Myocyte (in vitro differentiated cells): ENCODE results near the gene WWOX. TPM values are rescaled to one million over a fixed set of nuclear protein-coding genes. Genes with fewer than 3 reads are reported as not detected.

Experiments used
- DNase-seq: peaks from one replicate; pipeline ENCODE4 v3.0.0-alpha.2; 2012; ENCODE audit warnings: low read depth
- total RNA-seq: library from RNA; depleted of rRNA; stranded (reverse); fragments of >200 nt; gene quantifications from 2 replicates; pipeline ENCODE4 v1.2.3, GENCODE V29; 2014

WWOX gene
- total RNA-seq, 1 donor from 2014 or later, result 12.5 TPM

DNA sequence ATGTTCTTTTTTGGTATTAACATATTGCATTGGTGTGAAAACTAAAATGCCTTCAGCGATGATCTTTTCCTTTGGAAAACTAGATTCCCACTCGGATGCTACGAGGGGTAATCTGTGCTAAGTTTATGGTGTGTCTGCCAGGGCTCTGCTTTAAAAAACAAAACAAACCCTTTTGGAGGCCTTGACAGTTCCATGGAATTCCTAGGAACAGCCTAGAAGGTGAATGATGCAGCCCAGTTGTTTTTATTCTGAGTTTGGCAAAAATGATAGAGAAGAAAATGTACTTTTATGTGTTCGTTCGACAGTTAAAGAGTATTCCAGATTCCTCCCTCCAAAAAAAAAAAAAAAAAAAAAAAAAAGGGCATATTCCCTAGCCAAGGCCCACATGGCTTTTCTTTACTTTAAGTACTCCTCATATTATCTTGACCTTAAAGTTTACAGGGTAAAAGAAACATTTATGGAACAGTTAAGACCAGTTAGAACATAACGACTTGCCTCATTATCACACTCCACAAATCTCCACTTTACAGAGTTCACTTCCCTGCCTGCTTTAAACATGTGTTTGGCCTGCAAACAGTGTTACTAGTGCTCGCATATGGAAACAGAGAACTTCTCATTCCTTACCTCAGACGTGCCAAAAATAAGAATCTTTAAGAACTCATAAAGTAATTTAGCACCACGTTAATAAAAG lies 159.1 kb downstream of the WWOX start:
- DNase-seq, result no peak

DNA sequence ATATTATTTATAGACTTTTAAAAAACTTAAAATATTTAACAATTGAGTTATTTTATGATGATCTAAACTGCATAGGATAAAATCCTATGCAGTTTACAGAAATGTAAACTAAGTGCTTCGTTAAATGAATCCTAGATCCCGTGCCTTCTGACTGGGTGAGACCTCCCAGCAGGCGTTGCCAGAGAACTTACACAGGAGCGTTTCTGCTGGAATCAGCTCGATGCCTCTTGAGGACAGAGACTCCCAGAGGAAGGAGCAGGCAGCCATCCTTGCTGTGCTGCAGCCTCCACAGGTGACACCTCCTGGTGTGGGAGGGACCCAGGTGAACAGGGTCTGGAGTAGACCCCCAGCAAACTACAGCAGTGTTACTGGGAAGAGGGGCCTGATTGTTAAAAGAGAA lies 160.4 kb downstream of the WWOX start:
- no peak for DNase-seq

DNA sequence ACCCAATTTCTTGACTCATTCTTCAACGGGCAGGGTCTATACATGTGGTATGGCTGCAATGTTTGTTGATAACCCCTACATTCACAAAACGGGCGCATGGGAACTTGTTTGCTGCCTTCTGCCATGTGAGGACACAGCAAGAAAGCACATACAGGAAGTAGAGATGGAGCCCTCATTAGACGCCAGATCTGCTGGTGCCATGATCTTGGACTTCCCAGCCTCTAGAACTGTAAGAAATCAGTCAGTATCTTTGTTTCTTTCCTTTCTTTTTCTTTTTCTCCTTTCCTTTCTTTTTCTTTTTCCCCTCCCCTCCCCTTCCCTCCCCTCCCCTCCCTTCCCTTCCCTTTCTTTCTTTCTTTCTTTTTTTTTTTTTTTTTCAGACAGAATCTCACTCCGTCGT lies 165.2 kb downstream of the WWOX start:
- DNase-seq, result no peak

DNA sequence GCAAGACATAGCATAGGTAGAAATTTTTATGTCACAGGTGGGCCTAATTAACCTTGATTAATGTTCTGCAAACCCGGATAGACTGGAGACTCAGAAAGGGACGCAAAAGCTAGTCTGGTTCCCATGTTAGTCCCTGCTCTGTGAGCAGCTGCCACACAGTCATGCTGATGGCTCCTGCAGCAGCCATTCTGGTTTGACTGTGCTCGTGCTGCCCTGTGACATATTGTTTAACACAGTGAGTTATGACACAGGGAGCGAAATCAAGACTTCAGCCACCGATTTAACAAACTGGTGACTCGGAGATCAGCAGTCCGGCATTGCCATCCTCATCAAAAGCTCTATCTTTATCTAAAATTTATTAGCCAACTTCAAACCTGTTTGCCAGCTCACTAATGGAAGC lies 169.8 kb downstream of the WWOX start:
- no peak for DNase-seq

DNA sequence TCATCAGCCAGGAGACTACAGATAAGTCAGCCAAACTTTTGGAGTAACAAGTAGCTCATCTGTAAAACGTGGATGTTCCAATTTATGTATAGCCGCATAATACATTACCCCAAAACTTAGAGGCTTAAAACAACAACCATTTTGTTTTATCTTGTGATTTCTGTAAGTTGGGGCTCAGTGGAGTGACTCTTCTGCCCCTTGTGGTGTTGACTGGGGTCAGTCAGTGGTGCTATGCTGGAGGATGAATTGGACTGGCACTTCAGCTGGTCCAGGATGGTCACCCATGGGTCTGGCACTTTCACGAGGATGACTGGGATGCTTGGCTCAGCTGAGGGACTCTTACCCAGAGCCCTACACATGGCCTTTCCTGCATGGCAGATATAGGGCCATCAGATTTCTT lies 172.5 kb downstream of the WWOX start:
- DNase-seq, result no peak

DNA sequence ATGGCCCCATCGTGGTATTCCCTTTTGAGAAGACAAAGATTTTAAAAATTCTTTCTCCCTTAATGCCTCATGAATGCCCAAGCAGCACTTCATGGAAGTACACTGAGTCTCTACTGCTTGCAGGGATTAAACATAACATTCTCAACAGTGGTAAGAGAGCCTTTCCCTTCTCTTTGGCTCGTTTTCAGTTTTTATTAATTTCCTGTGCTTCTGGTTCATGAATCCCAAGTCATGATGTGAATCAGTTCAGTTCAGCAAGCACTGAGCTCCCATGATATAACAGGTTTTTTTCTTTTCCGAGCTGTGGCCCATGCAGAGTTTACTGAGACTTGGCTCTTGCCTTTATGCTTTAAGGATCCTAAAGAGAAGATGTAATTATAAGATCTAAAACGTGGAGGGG lies 175.3 kb downstream of the WWOX start:
- DNase-seq, result no peak

DNA sequence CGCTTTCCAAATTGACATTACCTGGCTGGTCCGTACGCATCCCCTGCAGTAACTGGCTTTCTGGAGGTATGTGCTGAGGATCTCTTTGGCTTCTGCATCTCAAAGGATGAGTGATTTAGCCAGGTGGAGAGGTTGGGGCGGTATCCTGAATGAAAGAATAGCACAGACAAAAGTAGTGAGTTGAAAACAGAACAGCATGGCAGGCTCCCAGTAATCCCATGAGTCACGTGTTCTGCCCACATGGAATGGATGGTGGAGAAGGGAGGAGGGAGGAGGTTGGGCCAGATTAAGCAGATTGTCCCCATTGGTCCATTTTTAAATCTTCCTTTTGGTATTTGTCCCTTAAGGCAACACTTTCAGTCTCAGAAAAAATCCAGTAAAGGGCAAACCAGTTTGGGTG lies 176.0 kb downstream of the WWOX start:
- DNase-seq, result no peak

DNA sequence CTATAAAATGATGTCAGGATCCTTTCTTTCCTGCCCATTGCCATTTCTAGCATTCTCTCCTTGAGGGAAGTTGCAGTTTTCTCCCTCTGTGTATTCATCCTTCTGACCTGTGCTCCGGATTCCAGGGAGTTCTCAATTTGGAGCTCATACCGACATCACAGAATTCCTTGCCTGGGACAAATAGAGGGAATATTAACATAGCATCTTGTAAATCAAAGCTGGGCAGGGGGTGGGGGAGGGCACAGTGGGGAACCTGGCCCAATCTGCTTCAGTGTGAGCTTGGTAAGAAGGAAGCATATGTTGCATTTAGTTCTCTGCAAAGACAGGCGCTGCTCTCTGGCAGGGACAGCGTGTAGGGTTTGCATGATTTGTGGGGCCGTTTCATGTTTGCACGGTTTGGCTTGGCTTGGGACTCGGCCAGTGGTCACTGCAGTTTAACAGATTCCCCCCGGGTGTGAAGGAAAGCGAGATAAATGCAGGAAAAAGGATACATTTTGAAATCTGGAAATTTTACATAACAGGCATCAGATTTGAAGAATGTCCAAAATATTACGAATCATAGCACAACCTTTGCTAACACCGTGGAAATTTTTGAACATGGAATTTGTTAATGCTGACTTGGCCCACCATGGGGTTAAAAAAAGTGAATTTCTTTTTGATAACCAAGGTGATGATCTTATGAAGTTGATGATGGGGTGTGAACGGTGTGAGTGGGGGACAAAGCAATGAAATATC lies 178.0 kb downstream of the WWOX start:
- DNase-seq, result no peak

DNA sequence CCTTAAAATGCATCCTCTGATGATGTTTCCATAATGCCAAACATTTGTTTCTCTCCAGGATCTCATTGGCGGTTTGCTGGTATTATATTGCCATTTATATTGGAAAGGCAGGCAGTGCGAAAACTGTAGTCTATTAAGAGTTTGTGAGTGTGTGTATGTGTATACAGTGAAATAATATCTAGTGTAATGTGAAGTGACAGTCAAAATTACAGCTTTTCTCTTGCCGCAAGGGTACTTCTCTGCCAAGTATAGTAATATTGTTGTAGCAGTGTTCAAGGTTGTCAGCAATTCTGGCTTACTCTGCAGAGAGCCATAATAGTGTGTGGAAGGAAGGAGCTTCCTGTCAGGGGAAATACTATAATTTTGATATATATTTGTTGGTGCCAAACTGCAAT lies 178.6 kb downstream of the WWOX start:
- no peak for DNase-seq

DNA sequence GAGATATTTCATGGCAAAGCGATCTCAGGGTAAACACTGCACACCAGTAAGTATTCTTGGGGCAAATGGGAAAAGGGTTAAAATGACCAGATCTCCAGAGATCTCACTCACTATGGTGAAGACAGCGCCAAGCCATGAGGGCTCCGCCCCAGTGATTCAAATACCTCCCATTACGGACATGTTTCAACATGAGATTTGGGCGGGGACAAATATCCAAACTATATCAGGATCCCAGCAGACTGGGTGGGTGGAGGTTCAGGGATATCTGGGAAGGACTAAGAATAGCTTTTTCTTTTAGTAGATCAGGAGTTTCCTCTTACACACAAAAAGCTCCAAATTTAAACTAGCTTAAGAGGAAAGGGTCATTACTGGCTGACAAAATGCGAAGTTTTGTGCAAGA lies 181.7 kb downstream of the WWOX start:
- DNase-seq, result no peak

DNA sequence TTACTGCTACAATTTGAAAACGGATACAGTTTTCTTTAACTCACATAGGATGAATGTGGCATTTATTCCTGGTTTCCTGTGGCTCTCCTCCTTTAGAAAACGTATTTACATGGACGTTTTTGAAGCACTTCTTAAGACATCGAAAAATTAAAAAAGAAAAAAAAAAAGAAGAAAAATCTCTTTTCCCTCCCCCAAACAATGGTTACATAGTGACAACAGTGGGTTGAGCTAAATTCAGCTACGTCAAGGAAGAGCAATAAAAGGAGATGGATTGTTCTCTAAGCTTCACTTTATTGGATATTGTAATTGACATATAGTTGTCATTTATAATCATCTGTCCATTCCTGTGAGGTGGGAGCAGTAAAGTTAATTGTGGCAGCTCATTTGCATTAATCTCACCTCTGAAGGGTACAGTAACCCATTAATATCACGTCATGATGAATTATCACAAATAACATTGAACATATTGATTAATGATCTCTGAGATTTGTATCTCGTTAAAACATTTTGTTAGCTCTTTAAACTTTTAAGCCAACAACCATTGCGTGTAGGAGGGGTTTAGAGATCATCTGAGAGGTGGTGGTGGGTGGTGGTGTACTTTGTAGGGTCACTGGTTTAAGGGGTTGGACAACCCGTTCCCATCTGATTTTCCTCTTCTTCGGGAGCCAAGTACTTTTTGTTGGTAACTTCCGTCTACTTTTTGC lies 184.2 kb downstream of the WWOX start:
- DNase-seq, result no peak

DNA sequence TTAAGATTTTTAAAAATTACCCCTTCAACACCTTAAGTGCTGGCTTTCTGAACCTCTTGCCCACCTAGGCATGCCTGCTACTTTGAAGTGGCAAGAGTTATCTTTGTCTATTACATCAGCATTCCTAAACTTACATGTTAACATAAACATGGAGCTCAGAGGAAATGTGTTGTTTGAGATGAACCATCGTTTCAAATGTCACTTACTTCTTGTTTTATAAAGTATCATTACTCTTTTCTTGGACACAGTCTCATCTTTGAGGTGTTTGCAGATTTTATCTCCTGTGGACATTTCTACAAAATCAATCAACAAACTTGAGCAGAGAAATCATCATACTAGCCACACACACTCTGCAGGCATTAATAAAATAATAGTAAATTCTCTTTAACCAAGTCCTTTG lies 184.9 kb downstream of the WWOX start:
- no peak for DNase-seq

DNA sequence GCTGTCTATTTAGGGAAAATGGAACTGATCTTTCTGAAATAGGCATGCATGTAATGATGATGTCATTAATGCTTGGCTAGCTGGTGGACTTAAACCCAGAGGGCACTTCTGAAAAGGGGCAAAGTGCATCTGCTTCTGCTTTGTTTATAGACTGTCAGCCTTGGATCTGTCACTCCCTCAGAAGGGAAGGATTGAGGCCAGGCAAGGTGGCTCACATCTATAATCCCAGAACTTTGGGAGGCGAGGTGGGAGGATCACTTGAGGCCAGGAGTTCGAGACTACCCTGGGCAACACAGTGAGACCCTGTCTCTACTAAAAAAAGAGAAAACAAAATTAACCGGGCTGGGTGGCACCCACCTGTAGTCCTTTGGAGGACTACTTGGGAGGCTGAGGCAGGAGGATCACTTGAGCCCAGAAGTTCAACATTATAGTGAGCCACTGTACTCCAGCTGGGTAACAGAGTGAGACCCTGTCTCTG lies 185.5 kb downstream of the WWOX start:
- DNase-seq, result no peak

DNA sequence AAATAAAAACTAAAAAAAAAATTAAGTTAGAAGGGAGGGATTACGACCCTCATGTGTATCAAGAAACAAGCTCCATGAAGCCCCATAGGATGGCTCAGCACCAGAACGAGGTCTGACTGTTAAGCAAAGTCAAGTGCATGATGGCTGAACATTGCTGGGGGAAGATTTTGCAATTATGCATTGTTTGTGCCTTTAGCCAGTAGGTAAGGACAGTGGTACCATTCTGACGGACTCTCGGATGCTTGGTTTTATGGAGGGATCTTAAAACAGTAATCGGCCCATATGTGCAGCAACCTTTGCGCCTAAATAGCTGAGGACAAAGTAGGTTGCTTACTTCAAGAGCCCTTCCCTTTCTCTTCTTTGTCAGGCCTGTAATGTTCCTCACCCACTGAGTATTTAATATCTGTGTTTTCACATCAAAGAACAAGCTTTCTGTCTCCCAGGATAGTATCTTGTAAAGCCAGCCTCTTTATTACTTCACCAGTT lies 186.0 kb downstream of the WWOX start:
- DNase-seq, result no peak

DNA sequence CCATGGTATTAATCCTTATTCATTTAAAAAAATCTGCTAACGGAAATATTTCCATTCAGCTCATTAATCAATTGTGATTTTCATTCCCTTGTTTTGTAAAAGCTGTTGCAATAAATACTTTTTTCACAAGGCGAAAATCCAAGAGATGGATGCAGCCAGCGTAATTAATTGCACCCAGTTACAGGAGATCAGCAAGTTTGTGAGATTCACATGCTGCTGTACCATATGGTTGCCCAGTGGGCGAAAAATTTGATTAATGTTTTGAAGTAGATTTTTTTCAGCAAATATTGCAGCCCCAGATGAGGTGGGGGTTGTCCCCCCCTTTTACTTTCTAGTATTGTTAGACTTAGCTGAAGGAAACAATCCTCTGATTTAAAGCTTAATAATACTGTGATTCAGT lies 186.6 kb downstream of the WWOX start:
- DNase-seq, result no peak

DNA sequence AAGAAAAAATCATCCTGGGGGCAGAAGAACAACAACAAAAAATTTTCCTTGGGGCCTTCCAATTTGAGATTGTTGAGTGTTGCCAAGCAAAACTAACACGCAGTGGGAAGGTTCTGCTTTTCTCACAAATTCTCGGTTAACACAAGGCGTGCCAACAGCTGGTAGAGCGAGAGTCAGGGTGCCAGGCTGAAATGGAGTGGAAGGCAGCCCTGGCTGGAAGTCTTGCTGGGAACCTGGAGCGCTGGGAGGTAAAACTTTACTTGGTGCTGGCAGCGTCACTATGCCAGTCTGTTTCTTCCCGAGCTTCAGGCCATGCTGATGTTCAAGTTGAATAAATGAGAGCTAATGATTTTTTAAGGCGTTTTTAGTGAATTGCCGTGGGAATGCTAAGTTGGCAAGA lies 189.4 kb downstream of the WWOX start:
- no peak for DNase-seq

DNA sequence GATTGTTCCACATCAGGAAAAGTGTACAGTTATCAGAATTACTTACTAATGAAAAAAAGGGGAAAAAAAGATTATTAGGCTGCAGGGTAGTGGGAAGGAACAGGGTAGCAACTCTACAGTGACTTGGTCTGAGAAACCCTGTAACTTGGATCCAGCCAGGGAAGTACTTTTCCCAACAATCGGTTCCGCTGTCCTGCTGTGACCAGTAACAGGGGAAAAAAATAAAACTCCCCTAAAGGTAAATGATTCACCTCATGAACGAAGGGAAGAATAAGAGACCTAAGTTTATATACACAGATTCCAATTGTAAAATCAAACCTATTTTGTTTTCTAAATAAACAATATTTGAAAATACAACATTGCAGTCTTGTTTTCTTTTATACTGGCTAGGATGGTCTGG lies 189.9 kb downstream of the WWOX start:
- DNase-seq, result no peak

DNA sequence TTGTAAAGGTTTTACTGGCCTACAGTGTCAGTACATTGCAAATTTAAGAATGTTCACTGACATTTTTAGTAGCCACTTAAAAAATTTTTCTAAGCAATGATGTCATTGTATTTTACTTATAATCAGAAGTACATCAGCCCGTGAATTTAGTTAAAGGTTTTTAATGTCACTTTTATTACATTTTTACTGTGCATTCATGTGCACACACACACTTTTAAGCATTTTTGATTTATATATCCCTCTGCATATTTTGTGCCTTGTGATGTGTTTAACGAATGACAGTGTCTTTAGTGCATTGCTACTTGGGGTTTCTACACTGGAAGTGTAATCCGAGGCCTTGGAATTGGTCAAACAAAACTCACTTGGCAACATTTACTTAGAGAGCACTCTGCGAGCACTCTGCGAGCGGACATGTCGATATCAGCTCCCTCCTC lies 190.4 kb downstream of the WWOX start:
- no peak for DNase-seq

DNA sequence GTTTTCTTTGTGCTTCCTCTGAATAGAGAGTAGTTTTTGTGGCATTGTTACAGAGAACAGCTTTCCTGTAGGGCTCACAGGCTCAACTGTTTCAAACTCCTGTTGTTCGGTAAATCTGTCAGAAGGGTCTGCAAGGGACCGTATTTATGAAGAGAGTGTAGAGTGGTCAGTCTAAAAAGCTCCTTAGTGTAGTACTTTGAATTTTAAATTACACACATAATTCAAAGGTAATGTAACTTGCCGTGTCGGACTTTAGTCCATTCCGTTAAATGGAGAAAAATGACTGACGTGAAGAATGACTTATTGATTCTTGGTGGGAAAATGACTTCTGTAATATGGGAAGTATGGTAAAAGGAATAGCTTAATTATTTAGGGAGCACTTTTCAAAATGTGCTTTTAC lies 190.9 kb downstream of the WWOX start:
- no peak for DNase-seq

DNA sequence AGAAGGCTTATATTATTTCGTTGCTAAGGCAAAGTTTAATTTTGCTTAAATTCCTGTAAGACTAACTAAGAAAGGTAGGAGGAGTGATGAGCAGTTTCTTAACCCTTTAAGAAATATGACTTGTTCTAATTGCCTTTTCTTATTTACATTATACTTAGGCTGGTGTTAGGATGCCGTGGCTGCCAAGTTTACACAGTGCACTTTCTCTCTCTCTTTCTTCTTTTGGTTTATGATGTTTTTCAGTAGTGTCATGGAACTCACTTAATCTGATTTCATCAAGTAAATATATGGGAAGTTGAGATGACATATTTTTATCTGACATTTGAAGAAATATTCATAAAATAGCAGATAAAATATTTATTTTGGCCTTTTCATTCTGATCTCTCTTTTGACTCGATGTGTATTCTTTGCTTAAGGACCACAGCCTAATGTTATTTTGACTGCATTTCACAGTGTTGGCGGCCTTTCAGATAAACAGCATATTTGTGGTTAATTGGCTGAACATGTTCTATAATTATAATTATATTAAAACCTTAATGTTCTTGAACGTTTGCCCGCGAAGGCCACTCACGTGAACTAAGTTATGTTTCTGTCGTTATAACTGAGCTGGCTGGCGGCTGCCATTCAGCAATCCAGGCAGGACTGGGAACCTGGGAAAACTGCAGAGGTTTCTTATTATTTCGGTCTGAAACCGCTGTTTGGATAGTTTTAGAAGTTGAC lies 191.6 kb downstream of the WWOX start:
- no peak for DNase-seq

DNA sequence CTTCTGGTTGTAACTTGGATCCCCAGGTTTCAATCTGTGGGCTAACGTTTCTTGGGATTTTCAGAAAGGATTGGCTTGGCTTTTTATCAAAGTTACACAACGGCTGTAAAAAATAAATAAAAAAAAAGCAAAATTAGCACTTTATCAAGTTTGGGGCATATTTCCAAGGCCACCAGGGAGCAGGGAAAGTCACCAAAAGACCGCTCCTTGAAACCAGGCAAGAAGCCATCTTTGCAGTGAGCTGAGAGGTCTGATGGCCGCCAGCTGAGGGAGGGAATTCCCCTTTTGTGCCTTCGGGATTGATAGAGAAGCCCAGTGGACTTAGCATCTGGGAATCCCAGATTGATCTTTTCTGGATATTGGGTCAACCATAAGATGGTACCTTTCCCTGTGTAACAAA lies 192.2 kb downstream of the WWOX start:
- no peak for DNase-seq
